ENCODE data around the gene LMF1.

- TF ChIP-seq CTCF (IDR thresholded peaks at IDR 0.05) (no peak), POLR2A (IDR thresholded peaks at IDR 0.05) (no peak), EP300 (IDR thresholded peaks at IDR 0.05) (no peak)
These were observed 71.8 kb downstream of the LMF1 start for GRCh38 chr16:898761-899682.
